GM18951 (cell line): ENCODE results near the gene RYR2.

ENCODE experiments used
- POLR2A ChIP-seq: IDR thresholded peaks from 4 replicates; pipeline ENCODE4 v1.6.1; 2011; ENCODE audit warnings: mild to moderate bottlenecking; ENCODE audit not compliant: insufficient read length, insufficient read depth; ENCODE audit errors: extremely low read depth
- in situ Hi-C: fragments of 300-500 bp; cut with MboI; formaldehyde crosslinking; loops from one replicate; pipeline ENCODE4 v1.12.0; 2022; ENCODE audit warnings: low sequenced_read_pairs, mixed read lengths, inconsistent platforms; ENCODE audit not compliant: unreplicated experiment

The RYR2 gene

DNA sequence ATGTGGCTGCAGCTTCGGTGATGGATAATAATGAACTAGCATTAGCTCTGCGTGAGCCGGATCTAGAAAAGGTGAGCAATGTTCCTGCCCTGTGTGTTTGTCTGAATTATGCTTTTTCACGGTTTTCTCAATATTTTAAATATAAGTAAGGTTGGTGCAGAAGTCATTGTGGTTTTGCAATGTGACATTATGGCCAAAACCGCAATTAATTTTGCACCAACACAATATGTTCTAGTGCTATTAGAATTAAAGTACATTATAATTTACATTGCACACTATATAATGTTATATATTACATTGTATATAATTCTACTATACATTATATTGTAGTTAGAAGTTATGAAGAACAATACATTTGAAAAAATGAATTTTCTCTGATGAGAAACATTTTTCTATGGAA, 592.9 kb downstream of the RYR2 start:
- TF ChIP-seq POLR2A: no peak
- in situ Hi-C loops: no loop called here

DNA sequence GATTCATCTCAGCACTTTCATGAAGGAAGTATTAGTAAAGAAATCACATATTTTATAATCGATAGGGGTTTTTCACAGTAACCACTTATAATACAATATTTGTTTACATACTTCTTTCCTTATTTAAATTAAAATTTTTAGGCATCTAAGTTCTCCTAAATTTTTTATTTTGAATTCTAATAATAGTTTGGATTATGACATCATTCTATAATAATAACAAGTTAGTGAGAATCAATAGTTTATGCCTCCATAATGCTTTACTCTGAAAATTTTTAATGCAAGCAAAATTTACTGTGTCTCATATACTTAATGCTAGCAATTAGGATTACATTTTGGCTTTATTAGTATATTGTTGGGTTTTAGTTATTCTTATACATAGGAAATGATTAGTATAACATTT, 596.6 kb downstream of the RYR2 start:
- in situ Hi-C loops: no loop called here
- TF ChIP-seq POLR2A: no peak

DNA sequence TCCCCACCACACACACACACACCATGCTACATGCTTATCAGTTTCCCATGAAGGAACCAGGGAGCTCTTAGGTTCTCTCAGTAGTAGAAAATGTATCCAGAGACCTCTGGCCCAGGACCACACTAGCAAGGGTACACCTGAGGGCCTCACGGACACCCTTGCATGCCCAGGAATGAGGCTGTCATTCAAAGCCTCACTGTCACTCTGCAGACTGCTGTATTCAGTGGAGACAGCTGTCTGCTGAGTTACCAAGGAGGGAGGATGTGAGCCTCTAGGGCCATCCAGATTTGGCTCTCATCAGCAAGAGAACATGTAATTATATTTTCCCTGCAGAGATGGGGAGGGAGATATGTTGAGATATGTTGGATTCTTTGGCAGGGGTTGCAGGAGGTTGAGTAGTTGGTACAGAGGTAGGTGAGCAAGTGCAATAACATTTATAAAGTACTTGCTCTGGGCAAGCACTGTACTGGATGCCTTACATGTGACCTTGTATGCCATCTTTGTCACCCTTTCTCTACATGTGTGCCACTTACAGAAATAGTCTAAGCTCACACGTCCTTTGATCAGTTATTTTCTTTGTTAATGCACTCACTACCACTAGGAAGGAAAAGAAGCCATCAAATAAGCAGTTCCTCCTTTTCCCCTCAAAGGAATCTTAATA, 598.2 kb downstream of the RYR2 start:
- in situ Hi-C loops: no loop called here
- TF ChIP-seq POLR2A: no peak

DNA sequence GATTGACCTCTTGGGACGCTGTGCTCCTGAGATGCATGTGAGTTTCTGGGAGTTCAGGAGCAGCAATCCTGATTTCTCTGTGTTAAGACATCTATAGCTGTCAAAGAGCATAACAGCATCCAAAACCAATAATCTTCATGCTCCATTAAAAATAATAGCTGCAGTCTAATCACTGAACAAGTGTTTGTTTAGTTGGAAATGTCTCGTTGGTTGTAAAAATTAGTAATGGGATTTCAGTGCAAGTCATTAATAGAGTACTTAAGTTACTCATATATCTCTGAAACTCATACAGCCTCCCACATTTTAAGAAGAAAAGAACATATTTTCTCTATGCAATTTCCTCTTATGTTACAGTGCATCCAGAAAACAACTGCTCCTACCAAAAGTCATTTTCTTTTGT, 599.0 kb downstream of the RYR2 start:
- in situ Hi-C loops: no loop called here
- no peak for TF ChIP-seq POLR2A

DNA sequence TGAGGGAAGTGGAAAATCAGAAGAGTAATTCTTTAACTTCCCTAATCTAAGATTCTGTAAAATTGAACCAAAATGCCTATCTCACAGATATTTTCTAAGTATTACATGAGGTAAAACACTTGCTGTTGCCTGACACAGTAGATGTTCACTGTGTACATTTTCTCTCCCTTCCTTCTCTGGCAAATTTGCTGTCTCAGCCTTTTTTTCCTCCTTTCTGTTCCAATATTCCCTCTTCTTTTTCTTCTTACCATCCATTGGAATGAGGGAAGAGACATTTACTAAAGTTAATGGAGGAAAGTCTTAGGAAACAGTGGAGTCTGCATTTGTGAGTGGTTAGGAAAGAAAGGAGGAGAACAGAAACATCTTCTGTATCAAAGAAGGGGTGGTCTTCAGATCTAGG, 608.8 kb downstream of the RYR2 start:
- in situ Hi-C loops: no loop called here
- no peak for TF ChIP-seq POLR2A

DNA sequence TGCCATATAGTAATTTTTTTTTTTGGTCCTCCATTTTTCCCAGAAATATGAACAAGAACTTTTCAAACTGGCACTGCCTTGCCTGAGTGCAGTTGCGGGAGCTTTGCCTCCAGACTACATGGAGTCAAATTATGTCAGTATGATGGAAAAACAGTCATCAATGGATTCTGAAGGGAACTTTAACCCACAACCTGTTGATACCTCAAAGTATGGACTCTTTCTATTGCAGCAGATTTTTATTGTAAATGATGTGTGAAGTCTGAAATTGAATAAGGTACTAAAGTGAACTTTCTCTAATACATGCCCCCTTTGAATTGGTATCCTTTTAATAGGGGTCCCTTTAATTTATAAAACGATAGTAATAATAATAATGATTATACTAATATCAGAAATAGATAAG, 613.8 kb downstream of the RYR2 start:
- in situ Hi-C loops: no loop called here
- no peak for TF ChIP-seq POLR2A

DNA sequence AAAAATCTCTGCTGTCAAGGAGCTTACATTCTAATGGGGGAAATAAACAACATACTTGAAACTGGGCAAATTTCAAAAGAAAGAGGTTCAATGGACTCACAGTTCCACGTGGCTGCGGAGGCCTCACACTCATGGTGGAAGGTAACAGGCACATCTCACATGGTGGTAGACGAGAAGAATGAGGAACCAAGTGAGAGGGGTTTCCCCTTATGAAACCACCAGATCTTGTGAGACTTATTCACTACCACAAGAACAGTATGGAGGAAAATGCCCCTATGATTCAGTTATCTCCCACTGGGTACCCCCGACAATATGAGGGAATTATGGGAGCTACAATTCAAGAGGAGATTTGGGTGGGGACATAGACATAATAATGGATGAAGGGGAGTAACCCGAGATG, 622.4 kb downstream of the RYR2 start:
- no peak for TF ChIP-seq POLR2A
- in situ Hi-C loops: no loop called here

DNA sequence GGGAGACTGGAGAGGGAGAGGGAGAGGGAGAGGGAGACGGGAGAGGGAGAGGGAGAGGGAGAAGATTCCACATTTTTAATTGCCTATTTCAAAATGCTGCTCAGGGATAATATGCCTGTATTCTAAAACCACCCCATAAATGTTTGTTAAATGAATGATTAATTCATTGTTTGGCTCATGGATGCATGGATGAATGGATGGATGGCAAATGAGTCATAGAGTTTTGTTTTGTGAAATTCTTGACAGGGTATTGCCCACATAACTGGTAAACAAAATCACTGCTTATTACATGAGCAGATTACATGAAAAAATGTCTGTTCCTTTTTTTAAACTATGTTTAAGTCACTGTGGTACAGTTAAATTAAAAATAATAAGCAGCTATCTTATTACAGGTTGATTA, 628.3 kb downstream of the RYR2 start:
- no peak for TF ChIP-seq POLR2A
- in situ Hi-C loops: no loop called here

DNA sequence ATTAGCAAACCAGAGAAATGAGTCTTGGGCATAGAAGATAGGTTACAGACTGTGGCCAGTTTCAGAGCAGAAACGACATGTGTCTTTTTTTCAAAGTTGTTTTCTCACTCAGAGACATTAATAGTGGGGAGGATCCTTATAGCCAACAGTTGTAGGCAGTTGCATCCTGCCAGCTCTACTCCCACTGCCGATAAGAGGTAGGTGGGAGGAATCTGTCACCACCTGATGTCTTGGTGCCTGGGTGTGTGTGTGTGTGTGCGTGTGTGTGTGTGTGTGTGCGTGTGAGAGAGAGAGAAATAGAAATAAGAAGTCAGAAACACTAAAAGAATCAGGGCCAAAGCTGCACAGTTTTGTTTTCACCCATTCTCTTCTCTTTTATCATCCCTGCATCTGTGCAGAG, 629.3 kb downstream of the RYR2 start:
- in situ Hi-C loops: no loop called here
- no peak for TF ChIP-seq POLR2A

DNA sequence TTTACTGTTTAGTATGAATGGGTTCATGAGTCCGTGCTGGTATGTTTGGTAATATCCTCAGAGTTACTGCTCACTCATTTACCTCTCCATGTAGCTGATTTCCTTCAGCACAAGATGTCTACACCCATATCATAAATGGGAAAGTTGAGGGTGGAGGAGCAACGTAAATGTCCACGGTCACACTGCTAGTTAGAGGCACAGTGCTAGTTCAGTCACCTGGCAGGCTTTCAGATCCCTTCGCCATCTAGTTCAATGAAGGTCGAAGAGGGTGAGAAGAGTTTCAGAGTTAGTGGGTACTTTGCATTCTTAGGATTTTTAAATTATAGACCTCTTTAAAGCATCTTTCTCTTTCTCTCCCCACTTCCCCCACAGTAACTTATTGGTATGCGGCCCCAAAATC, 630.0 kb downstream of the RYR2 start:
- in situ Hi-C loops: no loop called here
- no peak for TF ChIP-seq POLR2A

DNA sequence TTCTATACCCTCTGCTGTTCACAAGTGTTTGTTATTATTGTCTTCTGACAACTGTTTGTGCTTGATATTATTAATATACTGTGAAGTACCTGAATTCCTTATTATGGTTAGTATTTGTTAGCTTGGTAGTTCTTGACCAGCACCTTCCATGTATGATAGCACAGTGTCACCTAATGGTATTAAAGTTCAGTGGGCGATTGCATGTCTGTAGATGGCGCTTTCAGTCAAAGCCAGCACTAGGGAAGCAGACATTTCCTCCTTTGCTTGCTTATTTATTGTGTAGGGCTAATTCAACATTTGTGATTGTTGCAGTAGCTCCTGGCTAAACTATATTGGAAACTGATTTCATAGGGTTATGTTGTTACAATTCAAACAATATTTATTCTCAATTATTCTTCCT, 630.8 kb downstream of the RYR2 start:
- in situ Hi-C loops: no loop called here
- no peak for TF ChIP-seq POLR2A

DNA sequence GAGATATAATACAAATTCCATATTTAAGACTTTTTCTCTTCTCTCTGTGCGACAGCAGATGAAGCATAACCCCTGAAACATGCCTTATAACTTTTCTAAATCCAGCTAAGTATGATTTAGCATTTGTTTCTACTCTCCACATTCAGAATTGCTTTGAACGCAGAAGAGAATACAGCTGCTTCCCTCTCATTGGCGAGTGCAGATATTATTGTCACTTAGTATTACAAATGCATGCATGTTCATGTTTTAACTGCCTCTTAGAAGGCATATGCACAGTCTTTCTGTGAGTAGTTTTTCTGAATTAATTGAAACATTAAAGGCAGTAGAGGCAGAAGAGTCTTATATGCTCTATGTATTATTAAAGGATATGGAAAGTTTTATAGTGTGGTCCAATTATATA, 631.6 kb downstream of the RYR2 start:
- TF ChIP-seq POLR2A: no peak
- in situ Hi-C loops: no loop called here

DNA sequence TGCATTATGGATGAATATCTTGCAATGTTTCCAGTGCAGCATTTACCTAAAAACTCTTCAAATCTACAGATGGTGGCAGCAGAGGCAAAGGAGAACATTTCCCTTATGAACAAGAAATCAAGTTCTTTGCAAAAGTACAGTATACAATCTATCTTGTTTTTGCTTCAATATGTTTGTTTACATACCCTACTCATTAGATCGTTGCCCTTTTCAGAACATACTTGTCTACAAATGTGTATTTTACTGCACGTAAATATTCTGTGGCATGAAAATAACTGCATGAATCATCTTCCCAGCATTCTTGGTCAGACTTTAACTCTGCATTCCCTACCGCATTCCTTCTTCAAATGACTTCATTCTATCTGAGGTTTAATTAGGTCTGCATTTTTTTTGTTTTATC, 636.0 kb downstream of the RYR2 start:
- no peak for TF ChIP-seq POLR2A
- in situ Hi-C loops: no loop called here

DNA sequence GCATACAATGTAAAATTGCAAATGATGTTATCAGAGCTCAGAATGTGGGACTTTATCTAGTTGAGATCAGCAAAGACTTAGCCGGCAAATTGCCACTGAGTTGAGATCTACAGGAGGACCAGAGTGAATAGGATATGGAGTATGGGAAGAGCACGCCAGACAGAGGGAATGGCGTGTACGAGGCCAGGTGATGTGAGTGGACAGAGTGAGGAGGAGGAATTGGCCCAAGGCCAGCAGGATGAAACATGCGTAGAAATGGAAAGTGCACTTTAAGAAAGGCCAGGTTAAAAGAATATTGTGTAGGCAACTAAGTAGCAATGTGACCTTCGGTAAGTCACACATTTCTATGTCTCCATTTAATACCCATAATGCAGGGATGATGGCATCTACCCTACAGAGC, 637.7 kb downstream of the RYR2 start:
- TF ChIP-seq POLR2A: no peak
- in situ Hi-C loops: no loop called here

DNA sequence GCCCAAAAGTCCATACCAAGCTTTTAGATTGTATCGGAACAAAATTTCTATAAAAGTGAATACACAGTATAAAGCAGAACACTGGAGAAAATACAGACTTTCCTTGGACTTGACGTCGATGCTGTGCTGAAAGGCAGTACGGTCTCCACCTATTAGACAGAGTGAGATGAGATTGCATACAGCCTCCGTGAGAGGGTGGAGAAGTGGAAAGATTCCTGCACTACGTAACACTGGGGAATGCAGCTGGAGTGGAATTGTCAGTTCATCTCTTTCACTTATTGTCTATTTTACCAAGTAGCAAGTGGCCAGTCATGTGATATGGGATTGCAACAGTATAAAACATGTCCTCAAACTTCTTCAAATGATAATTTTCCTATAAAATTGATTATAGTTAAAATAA, 639.2 kb downstream of the RYR2 start:
- TF ChIP-seq POLR2A: no peak
- in situ Hi-C loops: no loop called here
